T-helper 1 cell (primary cell): Measurements from ENCODE around the gene EFNB3.

Experiments
- DNase-seq, 5 donors: peaks; one replicate each; pipeline ENCODE4 v3.0.0-alpha.2; 2012 to 2020

EFNB3 gene

GRCh38 chr17:7719661-7720060 is 14.7 kb downstream of the EFNB3 start:
- no peak for DNase-seq

GRCh38 chr17:7720125-7720524 is 15.1 kb downstream of the EFNB3 start:
- DNase-seq = no peak

- no peak for DNase-seq
Measured at GRCh38 chr17:7721612-7722011, 16.6 kb downstream of the EFNB3 start.

- DNase-seq = no peak
Measured at GRCh38 chr17:7727886-7728285, 22.9 kb downstream of the EFNB3 start.

- no peak for DNase-seq
Measured at GRCh38 chr17:7729816-7730215, 24.8 kb downstream of the EFNB3 start.

- DNase-seq = no peak
Measured at GRCh38 chr17:7732981-7733539, 28.1 kb downstream of the EFNB3 start.

GRCh38 chr17:7737601-7738000 is 32.6 kb downstream of the EFNB3 start:
- DNase-seq = no peak

GRCh38 chr17:7739746-7740145 is 34.7 kb downstream of the EFNB3 start:
- DNase-seq = no peak

- DNase-seq = no peak
Measured at GRCh38 chr17:7740481-7741001, 35.5 kb downstream of the EFNB3 start.

GRCh38 chr17:7742729-7743128 is 37.7 kb downstream of the EFNB3 start:
- DNase-seq = no peak

GRCh38 chr17:7744416-7744815 is 39.4 kb downstream of the EFNB3 start:
- no peak for DNase-seq

GRCh38 chr17:7745748-7746470 is 40.9 kb downstream of the EFNB3 start:
- DNase-seq = no peak

- no peak for DNase-seq
Measured at GRCh38 chr17:7747635-7748071, 42.7 kb downstream of the EFNB3 start.

- no peak for DNase-seq
Measured at GRCh38 chr17:7748076-7748775, 43.2 kb downstream of the EFNB3 start.

- DNase-seq = no peak
Measured at GRCh38 chr17:7750321-7750821, 45.4 kb downstream of the EFNB3 start.

- DNase-seq = no peak
Measured at GRCh38 chr17:7754656-7755055, 49.7 kb downstream of the EFNB3 start.

GRCh38 chr17:7755095-7755890 is 50.3 kb downstream of the EFNB3 start:
- DNase-seq = no peak

GRCh38 chr17:7756968-7757367 is 52.0 kb downstream of the EFNB3 start:
- no peak for DNase-seq
